A673 (cell line): ENCODE measurements around the gene C10orf143.

Experiments
- EZH2 ChIP-seq: fragments of 200-600 bp; sonication (generic); IDR thresholded peaks from 2 replicates; pipeline ENCODE4 v1.6.1; 2017; ENCODE audit warnings: borderline replicate concordance, low read depth, mild to moderate bottlenecking, mixed read lengths, antibody characterized with exemption, low read length; ENCODE audit not compliant: poor library complexity, severe bottlenecking
- TF ChIP-seq, protein P1 (sequence below): fragments of 300-800, 200-600 bp; sonication (generic); conservative IDR thresholded peaks from 2 replicates; pipeline ENCODE4 v1.5.1; 2017; ENCODE audit warnings: low read depth, mild to moderate bottlenecking, antibody characterized with exemption, low read length, moderate library complexity, mixed read lengths

GRCh38 chr10:130105724-130106123, 4.9 kb downstream of the C10orf143 start:
- TF ChIP-seq, protein P1, sequence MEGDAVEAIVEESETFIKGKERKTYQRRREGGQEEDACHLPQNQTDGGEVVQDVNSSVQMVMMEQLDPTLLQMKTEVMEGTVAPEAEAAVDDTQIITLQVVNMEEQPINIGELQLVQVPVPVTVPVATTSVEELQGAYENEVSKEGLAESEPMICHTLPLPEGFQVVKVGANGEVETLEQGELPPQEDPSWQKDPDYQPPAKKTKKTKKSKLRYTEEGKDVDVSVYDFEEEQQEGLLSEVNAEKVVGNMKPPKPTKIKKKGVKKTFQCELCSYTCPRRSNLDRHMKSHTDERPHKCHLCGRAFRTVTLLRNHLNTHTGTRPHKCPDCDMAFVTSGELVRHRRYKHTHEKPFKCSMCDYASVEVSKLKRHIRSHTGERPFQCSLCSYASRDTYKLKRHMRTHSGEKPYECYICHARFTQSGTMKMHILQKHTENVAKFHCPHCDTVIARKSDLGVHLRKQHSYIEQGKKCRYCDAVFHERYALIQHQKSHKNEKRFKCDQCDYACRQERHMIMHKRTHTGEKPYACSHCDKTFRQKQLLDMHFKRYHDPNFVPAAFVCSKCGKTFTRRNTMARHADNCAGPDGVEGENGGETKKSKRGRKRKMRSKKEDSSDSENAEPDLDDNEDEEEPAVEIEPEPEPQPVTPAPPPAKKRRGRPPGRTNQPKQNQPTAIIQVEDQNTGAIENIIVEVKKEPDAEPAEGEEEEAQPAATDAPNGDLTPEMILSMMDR = no peak
- TF ChIP-seq EZH2 = no peak
